ENCODE results near the gene KCNIP4. TPM values are rescaled to one million over a fixed set of nuclear protein-coding genes. Genes with fewer than 3 reads are reported as not detected.

The KCNIP4 gene
- total and polyA plus RNA-seq, 2 donors (not counting 3 experiments of a cell fraction or from before 2014, with no cell fraction given): not detected

GRCh38 chr4:21413807-21414370, 534.7 kb downstream of the KCNIP4 start:
- Histone ChIP-seq H3K9me3 (replicated peaks; ENCODE audit: control insufficient read depth, insufficient read depth, low read length) (no peaks in the 10 kb centered on the region), H3K27me3 (ENCODE audit: control insufficient read depth in 2 of 2, insufficient read depth in 2 of 2, low read length in 2 of 2) (no peaks in the 10 kb centered on the region), H4K20me1 (replicated peaks; ENCODE audit: control insufficient read depth, extremely low read depth, insufficient read depth, low read length) (no peaks in the 10 kb centered on the region), H3K4me1 (ENCODE audit: control insufficient read depth, extremely low read depth, insufficient read depth, low read length) (no peaks in the 10 kb centered on the region), H3K27ac (ENCODE audit: insufficient read depth, low read depth, low read length) (no peak overlapping the region), H3K36me3 (ENCODE audit: control insufficient read depth in 2 of 2, extremely low read depth in 1 of 2, insufficient read depth in 2 of 2, low read length in 2 of 2) (no peaks in the 10 kb centered on the region), H3K9ac (replicated peaks; ENCODE audit: extremely low read depth, insufficient read depth, low read length) (no peak overlapping the region), H3K9me1 (replicated peaks; ENCODE audit: control insufficient read depth, extremely low read depth, insufficient read depth, low read length) (no peaks in the 10 kb centered on the region), H2AFZ (ENCODE audit: low read depth, low read length) (no peak overlapping the region), H3K4me3 (replicated peaks in 1 of 3; ENCODE audit: insufficient read depth in 1 of 3, low read depth in 1 of 3, low read length in 3 of 3) (no peak overlapping the region), H3K79me2 (ENCODE audit: control insufficient read depth, insufficient read depth, low read length) (no peaks in the 10 kb centered on the region), H3K4me2 (ENCODE audit: insufficient read depth, low read length) (no peak overlapping the region)
- DNase-seq (ENCODE audit: low read depth, low spot score): no peak
- no peak for TF ChIP-seq MAX (IDR thresholded peaks at IDR 0.05; ENCODE audit: insufficient read depth, insufficient read length)
- no peak for TF ChIP-seq POLR2A (IDR thresholded peaks at IDR 0.05; ENCODE audit: low read depth, low read length)
- no peak for TF ChIP-seq POLR2AphosphoS5 (IDR thresholded peaks at IDR 0.05; ENCODE audit: insufficient read depth, low read depth, low read length)
- no peak for TF ChIP-seq JUN (IDR thresholded peaks at IDR 0.05; ENCODE audit: borderline replicate concordance, insufficient read depth, insufficient read length, low read depth)
- TF ChIP-seq CTCF (IDR thresholded peaks at IDR 0.05; ENCODE audit: extremely low read depth in 1 of 2, insufficient read depth in 1 of 2, low read depth in 1 of 2, low read length in 2 of 2): no peak
- no peak for TF ChIP-seq EZH2 (IDR thresholded peaks at IDR 0.05; ENCODE audit: borderline replicate concordance, low read depth, low read length, severe bottlenecking)
- no peak for TF ChIP-seq MYC (IDR thresholded peaks at IDR 0.05; ENCODE audit: low read depth, low read length)
- TF ChIP-seq GATA2 (IDR thresholded peaks at IDR 0.05; ENCODE audit: insufficient read depth, insufficient read length, low read depth, low read length): no peak
- TF ChIP-seq FOS (IDR thresholded peaks at IDR 0.05; ENCODE audit: borderline replicate concordance, insufficient read depth, low read length): no peak
- dilution Hi-C loops (cut with MboI; ENCODE audit: extremely low pct_ligation_motif_present, low sequenced_read_pairs): no loop called here
- intact Hi-C loops (cut with micrococcal nuclease): no loop called here
- FAIRE-seq: no peak
- ChIA-PET POLR2A (no interaction called here), CTCF (no interaction called here)
- BruUV-seq (replicated peaks): no TSS peak

All from endothelial cell of umbilical vein (primary cell).